Omental fat pad (tissue), 4 donors: ENCODE results near the gene SMG6. TPM values are rescaled to one million over a fixed set of nuclear protein-coding genes. Genes with fewer than 3 reads are reported as not detected.

Source experiments
- ATAC-seq: fragments of 150-250 bp; one replicate; pipeline ENCODE4 v1.9.1; 2016; ENCODE audit warnings: mild to moderate bottlenecking, moderate library complexity; ENCODE audit not compliant: low FRiP score
- DNase-seq: peaks from one replicate; pipeline ENCODE4 v3.0.0-alpha.2; 2019; ENCODE audit warnings: low spot score
- CTCF ChIP-seq, 3 donors: fragments of 450-650 bp; IDR thresholded peaks; one replicate each; pipeline ENCODE4 v1.5.1; 2016 to 2017; ENCODE audit warnings: antibody characterized with exemption in 3 of 3, mild to moderate bottlenecking in 3 of 3, moderate library complexity in 2 of 3
- total RNA-seq, 4 donors: library from RNA; depleted of rRNA; stranded (reverse); fragments of >200 nt; gene quantifications; one replicate each; pipeline ENCODE4 v1.1.0, GENCODE V29; 2016

Gene SMG6
- total RNA-seq, 4 donors from 2014 or later: 19.1 to 36.1 (median 25.1) TPM

- ATAC-seq (no peak), DNase-seq (no peak)
- no peak for TF ChIP-seq CTCF (IDR thresholded peaks at IDR 0.05)
Observed at GRCh38 chr17:2338315-2338657, 34.7 kb upstream of the SMG6 start.

GRCh38 chr17:2337544-2338314 lies 34.1 kb upstream of the SMG6 start:
- ATAC-seq (peak; percentile 80), DNase-seq (peak; percentile 25)
- TF ChIP-seq CTCF (IDR thresholded peaks at IDR 0.05): no peak

GRCh38 chr17:2336852-2337543 lies 33.4 kb upstream of the SMG6 start, which contains the start of gene SGSM2:
SGSM2 (plus strand) TSS chr17:2337501; CDS start chr17:2337689, 188 bp downstream.
- TF ChIP-seq CTCF (IDR thresholded peaks at IDR 0.05): no peak
- ATAC-seq (peak; percentile 50), DNase-seq (no peak)

- no peak for TF ChIP-seq CTCF (IDR thresholded peaks at IDR 0.05)
- peak; percentile 69 for DNase-seq
- ATAC-seq: peak; percentile 82
Observed at GRCh38 chr17:2336215-2336851, 32.7 kb upstream of the SMG6 start, which contains the start of gene TSR1. TSR1 (minus strand) TSS chr17:2336457; CDS start chr17:2336427, 30 bp downstream.

- no peak for ATAC-seq
- no peak for TF ChIP-seq CTCF (IDR thresholded peaks at IDR 0.05)
- no peak for DNase-seq
Observed at GRCh38 chr17:2335726-2336214, 32.2 kb upstream of the SMG6 start.

- no peak for TF ChIP-seq CTCF (IDR thresholded peaks at IDR 0.05)
- DNase-seq: no peak
Observed at GRCh38 chr17:2331303-2331702, 27.7 kb upstream of the SMG6 start.

More at GRCh38 chr17:2331303-2331702, 27.7 kb upstream of the SMG6 start:
- no peak for ATAC-seq
